HEK293 (cell line): ENCODE measurements around the gene HTR4.

ENCODE experiments used
- CTCF ChIA-PET: fragments of 350-600 bp; formaldehyde crosslinking; extraction: SDS; loops from one replicate; lab custom pipeline; 2021; ENCODE audit warnings: antibody characterized with exemption; lab: Yijun Ruan, JAX
- POLR2A ChIA-PET: fragments of 300-600 bp; formaldehyde crosslinking; extraction: SDS; loops from one replicate; lab custom pipeline; 2020; ENCODE audit warnings: antibody characterized with exemption, inconsistent platforms; lab: Yijun Ruan, JAX
- H3K27ac ChIP-seq: fragments of 200-500 bp; sonication (Bioruptor generic); 2 replicates; pipeline ENCODE4 v1.5.1; 2014; ENCODE audit warnings: low read depth, low read length, control low read depth, inconsistent platforms; ENCODE audit errors: extremely low read depth
- H3K36me3 ChIP-seq, 2 experiments: fragments of 200-500 bp in 1 of 2; sonication (Bioruptor generic) in 1 of 2; 1 replicate in 1 of 2; 2 replicates in 1 of 2; pipeline ENCODE4 v1.5.1; 2014 to 2017; ENCODE audit warnings: inconsistent platforms in 2 of 2, low read length in 2 of 2; ENCODE audit not compliant: control insufficient read depth in 2 of 2, insufficient read depth in 1 of 2
- H3K4me1 ChIP-seq: fragments of 200-500 bp; sonication (Bioruptor generic); 2 replicates; pipeline ENCODE4 v1.5.1; 2014; ENCODE audit warnings: mild to moderate bottlenecking, low read length, inconsistent platforms; ENCODE audit not compliant: control insufficient read depth, insufficient read depth
- H3K4me3 ChIP-seq: 2 replicates; pipeline ENCODE4 v1.5.1; 2011; ENCODE audit warnings: low read depth, mild to moderate bottlenecking, control low read depth, low read length, moderate library complexity
- H3K9me3 ChIP-seq: fragments of 200-500 bp; sonication (Bioruptor generic); 2 replicates; pipeline ENCODE4 v1.5.1; 2014; ENCODE audit warnings: low read depth, low read length, inconsistent platforms; ENCODE audit not compliant: control insufficient read depth, insufficient read depth
- BCL6B ChIP-seq: fragments of 450-650 bp; formaldehyde crosslinking; IDR thresholded peaks from 2 replicates; pipeline ENCODE4 v1.5.1; 2017; ENCODE audit warnings: missing biosample characterization, missing genetic modification characterization
- ELK4 ChIP-seq: IDR thresholded peaks from 2 replicates; pipeline ENCODE4 v1.6.1; 2011; ENCODE audit warnings: mild to moderate bottlenecking, low read depth, low read length, borderline replicate concordance
- GLIS1 ChIP-seq: fragments of 450-650 bp; formaldehyde crosslinking; IDR thresholded peaks from 2 replicates; pipeline ENCODE4 v1.5.1; 2016; ENCODE audit warnings: missing biosample characterization, missing genetic modification characterization
- ZBTB20 ChIP-seq: fragments of 450-650 bp; formaldehyde crosslinking; IDR thresholded peaks from 2 replicates; pipeline ENCODE4 v1.5.1; 2016; ENCODE audit warnings: missing biosample characterization, missing genetic modification characterization
- ZBTB21 ChIP-seq: fragments of 450-650 bp; formaldehyde crosslinking; IDR thresholded peaks from 2 replicates; pipeline ENCODE4 v1.5.1; 2017; ENCODE audit warnings: missing biosample characterization, missing genetic modification characterization
- ZBTB8A ChIP-seq: fragments of 450-650 bp; formaldehyde crosslinking; IDR thresholded peaks from 2 replicates; pipeline ENCODE4 v1.5.1; 2016; ENCODE audit warnings: missing biosample characterization, missing genetic modification characterization
- ZFP3 ChIP-seq: fragments of 450-650 bp; formaldehyde crosslinking; IDR thresholded peaks from 2 replicates; pipeline ENCODE4 v1.5.1; 2016; ENCODE audit warnings: low read depth, missing biosample characterization, missing genetic modification characterization
- ZFP69B ChIP-seq: fragments of 450-650 bp; formaldehyde crosslinking; IDR thresholded peaks from 2 replicates; pipeline ENCODE4 v1.5.1; 2016; ENCODE audit warnings: missing biosample characterization, missing genetic modification characterization
- ZNF114 ChIP-seq: fragments of 450-650 bp; formaldehyde crosslinking; IDR thresholded peaks from 2 replicates; pipeline ENCODE4 v1.5.0; 2017; ENCODE audit warnings: missing biosample characterization, missing genetic modification characterization
- ZNF138 ChIP-seq: fragments of 450-650 bp; formaldehyde crosslinking; IDR thresholded peaks from 2 replicates; pipeline ENCODE4 v1.5.1; 2016; ENCODE audit warnings: missing biosample characterization, missing genetic modification characterization, borderline replicate concordance
- ZNF140 ChIP-seq: fragments of 450-650 bp; formaldehyde crosslinking; IDR thresholded peaks from 2 replicates; pipeline ENCODE4 v1.5.1; 2016; ENCODE audit warnings: missing biosample characterization, missing genetic modification characterization
- ZNF157 ChIP-seq: fragments of 450-650 bp; formaldehyde crosslinking; IDR thresholded peaks from 2 replicates; pipeline ENCODE4 v1.5.1; 2016; ENCODE audit warnings: missing biosample characterization, missing genetic modification characterization
- ZNF211 ChIP-seq: fragments of 450-650 bp; formaldehyde crosslinking; IDR thresholded peaks from 2 replicates; pipeline ENCODE4 v1.5.1; 2016; ENCODE audit warnings: low read depth, missing biosample characterization, missing genetic modification characterization
- ZNF214 ChIP-seq: fragments of 450-650 bp; formaldehyde crosslinking; IDR thresholded peaks from 2 replicates; pipeline ENCODE4 v1.5.1; 2017; ENCODE audit warnings: missing biosample characterization, mild to moderate bottlenecking, missing genetic modification characterization, borderline replicate concordance
- ZNF266 ChIP-seq: fragments of 450-650 bp; formaldehyde crosslinking; IDR thresholded peaks from 2 replicates; pipeline ENCODE4 v1.5.1; 2016; ENCODE audit warnings: missing biosample characterization, missing genetic modification characterization, low read depth
- ZNF366 ChIP-seq: fragments of 450-650 bp; formaldehyde crosslinking; conservative IDR thresholded peaks from 2 replicates; pipeline ENCODE4 v1.5.1; 2016; ENCODE audit warnings: missing biosample characterization, missing genetic modification characterization
- ZNF37A ChIP-seq: fragments of 450-650 bp; IDR thresholded peaks from 2 replicates; pipeline ENCODE4 v1.5.1; 2018; ENCODE audit warnings: missing biosample characterization, missing genetic modification characterization
- ZNF488 ChIP-seq: fragments of 450-650 bp; formaldehyde crosslinking; IDR thresholded peaks from 2 replicates; pipeline ENCODE4 v1.5.1; 2016; ENCODE audit warnings: missing biosample characterization, missing genetic modification characterization
- ZNF501 ChIP-seq: fragments of 450-650 bp; formaldehyde crosslinking; IDR thresholded peaks from 2 replicates; pipeline ENCODE4 v1.5.1; 2016; ENCODE audit warnings: missing biosample characterization, missing genetic modification characterization
- ZNF530 ChIP-seq: fragments of 450-650 bp; formaldehyde crosslinking; IDR thresholded peaks from 2 replicates; pipeline ENCODE4 v1.5.1; 2016; ENCODE audit warnings: low read depth, missing biosample characterization, missing genetic modification characterization
- ZNF544 ChIP-seq: fragments of 450-650 bp; formaldehyde crosslinking; IDR thresholded peaks from 2 replicates; pipeline ENCODE4 v1.5.0; 2017; ENCODE audit warnings: missing biosample characterization, missing genetic modification characterization
- ZNF555 ChIP-seq: fragments of 450-650 bp; formaldehyde crosslinking; conservative IDR thresholded peaks from 2 replicates; pipeline ENCODE4 v1.5.1; 2017; ENCODE audit warnings: missing biosample characterization, mild to moderate bottlenecking, missing genetic modification characterization, inconsistent platforms
- ZNF639 ChIP-seq: fragments of 450-650 bp; formaldehyde crosslinking; IDR thresholded peaks from 2 replicates; pipeline ENCODE4 v1.5.1; 2016; ENCODE audit warnings: missing biosample characterization, missing genetic modification characterization
- ZNF76 ChIP-seq: fragments of 450-650 bp; formaldehyde crosslinking; IDR thresholded peaks from 2 replicates; pipeline ENCODE4; 2016; ENCODE audit warnings: low read depth, missing biosample characterization, missing genetic modification characterization, borderline replicate concordance
- ZNF776 ChIP-seq: fragments of 450-650 bp; formaldehyde crosslinking; IDR thresholded peaks from 2 replicates; pipeline ENCODE4 v1.5.0; 2017; ENCODE audit warnings: missing biosample characterization, missing genetic modification characterization, borderline replicate concordance
- ZNF792 ChIP-seq: fragments of 450-650 bp; formaldehyde crosslinking; IDR thresholded peaks from 2 replicates; pipeline ENCODE4 v1.5.1; 2016; ENCODE audit warnings: missing biosample characterization, missing genetic modification characterization
- TF ChIP-seq, protein P1 (sequence below): fragments of 450-650 bp; formaldehyde crosslinking; IDR thresholded peaks from 2 replicates; pipeline ENCODE4 v1.5.1; 2016; ENCODE audit warnings: missing biosample characterization, missing genetic modification characterization
- TF ChIP-seq, protein P2 (sequence below): fragments of 450-650 bp; formaldehyde crosslinking; conservative IDR thresholded peaks from 2 replicates; pipeline ENCODE4 v1.5.1; 2016; ENCODE audit warnings: low read depth, missing biosample characterization, missing genetic modification characterization

Gene HTR4

GRCh38 chr5:148626081-148626613 is 28.2 kb downstream of the HTR4 start:
- Histone ChIP-seq H3K36me3 (no peaks in the 10 kb centered on the region), H3K4me1 (no peaks in the 10 kb centered on the region), H3K27ac (no peak overlapping the region), H3K4me3 (no peak overlapping the region), H3K9me3 (no peaks in the 10 kb centered on the region)
- no peak for TF ChIP-seq ZNF266 (tag by site-specific recombination)
- no peak for TF ChIP-seq ZNF501 (tag by site-specific recombination)
- TF ChIP-seq ZNF157 = no peak
- no peak for TF ChIP-seq ZNF792 (tag by site-specific recombination)
- no peak for TF ChIP-seq BCL6B (tag by site-specific recombination)
- TF ChIP-seq ZBTB21 (tag by site-specific recombination) = no peak
- no peak for TF ChIP-seq ELK4
- no peak for TF ChIP-seq ZNF366 (tag by site-specific recombination)
- no peak for TF ChIP-seq ZFP69B (tag by site-specific recombination)
- no peak for TF ChIP-seq ZNF555 (tag by site-specific recombination)
- TF ChIP-seq ZNF530 = no peak
- TF ChIP-seq ZNF76 = no peak
- TF ChIP-seq ZFP3 (tag by site-specific recombination) = no peak
- TF ChIP-seq ZNF776 (tag by site-specific recombination) = no peak
- no peak for TF ChIP-seq GLIS1 (tag by site-specific recombination)
- TF ChIP-seq ZBTB20 (tag by site-specific recombination) = no peak
- POLR2A ChIA-PET = no interaction called here
- CTCF ChIA-PET = interaction anchor here (0.6 kb wide), 1 partner anchor 251 kb away, joined by 3 read pairs; no protein-coding TSS in a partner anchor

DNA sequence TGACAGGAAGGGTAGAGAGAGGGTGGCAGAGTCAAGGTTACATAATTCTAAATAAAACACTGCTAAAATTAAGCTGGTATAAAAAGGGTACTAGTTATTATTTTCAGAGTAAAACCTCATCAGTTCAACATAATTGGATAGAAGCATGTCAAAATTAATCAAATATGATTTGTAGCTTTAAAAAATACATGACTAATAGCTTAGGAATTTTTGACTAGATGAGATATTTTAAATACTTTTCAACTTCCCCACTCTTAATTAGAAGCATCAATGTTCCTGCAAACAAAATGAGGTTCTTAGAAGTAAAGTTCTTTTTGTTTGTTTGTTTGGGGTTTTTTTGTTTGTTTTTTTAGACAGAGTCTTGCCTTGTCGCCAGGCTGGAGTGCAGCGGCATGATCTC is 29.1 kb downstream of the HTR4 start:
- CTCF ChIA-PET = no interaction called here
- Histone ChIP-seq H3K4me1 (no peaks in the 10 kb centered on the region), H3K9me3 (no peaks in the 10 kb centered on the region), H3K36me3 (no peaks in the 10 kb centered on the region), H3K27ac (no peak overlapping the region), H3K4me3 (no peak overlapping the region)
- POLR2A ChIA-PET = no interaction called here
- no peak for TF ChIP-seq ZNF488
- no peak for TF ChIP-seq ZNF138 (tag by site-specific recombination)
- TF ChIP-seq ZNF211 (tag by site-specific recombination) = no peak
- no peak for TF ChIP-seq ZNF37A (tag by site-specific recombination)
- TF ChIP-seq ZNF114 = no peak
- no peak for TF ChIP-seq ZNF140
- TF ChIP-seq ZNF544 (tag by site-specific recombination) = no peak
- TF ChIP-seq, protein P1, sequence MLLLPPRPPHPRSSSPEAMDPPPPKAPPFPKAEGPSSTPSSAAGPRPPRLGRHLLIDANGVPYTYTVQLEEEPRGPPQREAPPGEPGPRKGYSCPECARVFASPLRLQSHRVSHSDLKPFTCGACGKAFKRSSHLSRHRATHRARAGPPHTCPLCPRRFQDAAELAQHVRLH (tag by site-specific recombination) = no peak
- TF ChIP-seq, protein P2, sequence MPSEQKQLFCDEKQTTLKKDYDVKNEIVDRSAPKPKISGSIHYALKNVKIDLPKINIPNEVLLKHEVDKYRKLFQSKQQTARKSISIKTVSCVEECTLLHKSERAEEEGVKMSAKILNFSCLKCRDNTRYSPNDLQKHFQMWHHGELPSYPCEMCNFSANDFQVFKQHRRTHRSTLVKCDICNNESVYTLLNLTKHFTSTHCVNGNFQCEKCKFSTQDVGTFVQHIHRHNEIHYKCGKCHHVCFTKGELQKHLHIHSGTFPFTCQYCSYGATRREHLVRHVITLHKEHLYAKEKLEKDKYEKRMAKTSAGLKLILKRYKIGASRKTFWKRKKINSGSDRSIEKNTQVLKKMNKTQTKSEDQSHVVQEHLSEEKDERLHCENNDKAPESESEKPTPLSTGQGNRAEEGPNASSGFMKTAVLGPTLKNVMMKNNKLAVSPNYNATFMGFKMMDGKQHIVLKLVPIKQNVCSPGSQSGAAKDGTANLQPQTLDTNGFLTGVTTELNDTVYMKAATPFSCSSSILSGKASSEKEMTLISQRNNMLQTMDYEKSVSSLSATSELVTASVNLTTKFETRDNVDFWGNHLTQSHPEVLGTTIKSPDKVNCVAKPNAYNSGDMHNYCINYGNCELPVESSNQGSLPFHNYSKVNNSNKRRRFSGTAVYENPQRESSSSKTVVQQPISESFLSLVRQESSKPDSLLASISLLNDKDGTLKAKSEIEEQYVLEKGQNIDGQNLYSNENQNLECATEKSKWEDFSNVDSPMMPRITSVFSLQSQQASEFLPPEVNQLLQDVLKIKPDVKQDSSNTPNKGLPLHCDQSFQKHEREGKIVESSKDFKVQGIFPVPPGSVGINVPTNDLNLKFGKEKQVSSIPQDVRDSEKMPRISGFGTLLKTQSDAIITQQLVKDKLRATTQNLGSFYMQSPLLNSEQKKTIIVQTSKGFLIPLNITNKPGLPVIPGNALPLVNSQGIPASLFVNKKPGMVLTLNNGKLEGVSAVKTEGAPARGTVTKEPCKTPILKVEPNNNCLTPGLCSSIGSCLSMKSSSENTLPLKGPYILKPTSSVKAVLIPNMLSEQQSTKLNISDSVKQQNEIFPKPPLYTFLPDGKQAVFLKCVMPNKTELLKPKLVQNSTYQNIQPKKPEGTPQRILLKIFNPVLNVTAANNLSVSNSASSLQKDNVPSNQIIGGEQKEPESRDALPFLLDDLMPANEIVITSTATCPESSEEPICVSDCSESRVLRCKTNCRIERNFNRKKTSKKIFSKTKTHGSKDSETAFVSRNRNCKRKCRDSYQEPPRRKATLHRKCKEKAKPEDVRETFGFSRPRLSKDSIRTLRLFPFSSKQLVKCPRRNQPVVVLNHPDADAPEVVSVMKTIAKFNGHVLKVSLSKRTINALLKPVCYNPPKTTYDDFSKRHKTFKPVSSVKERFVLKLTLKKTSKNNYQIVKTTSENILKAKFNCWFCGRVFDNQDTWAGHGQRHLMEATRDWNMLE (tag by site-specific recombination) = no peak
- TF ChIP-seq ZBTB8A (tag by site-specific recombination) = no peak
- no peak for TF ChIP-seq ZNF639 (tag by site-specific recombination)
- TF ChIP-seq ZNF214 (tag by site-specific recombination) = no peak
